Esophagus muscularis mucosa (tissue), 3 donors: Measurements from ENCODE around the gene RAB40C.

ENCODE experiments used
- CTCF ChIP-seq, 3 experiments: fragments of 200-600 bp in 2 of 3; fragments of 450-650 bp in 1 of 3; sonication (generic) in 2 of 3; IDR thresholded peaks; one replicate each; pipeline ENCODE4 v1.5.1; 2017 to 2019; ENCODE audit warnings: antibody characterized with exemption in 3 of 3, mild to moderate bottlenecking in 2 of 3, moderate library complexity in 1 of 3
- POLR2A ChIP-seq: fragments of 450-650 bp; IDR thresholded peaks from one replicate; pipeline ENCODE4 v1.6.1; 2017; ENCODE audit warnings: antibody characterized with exemption, moderate library complexity, mild to moderate bottlenecking, low read depth

DNA sequence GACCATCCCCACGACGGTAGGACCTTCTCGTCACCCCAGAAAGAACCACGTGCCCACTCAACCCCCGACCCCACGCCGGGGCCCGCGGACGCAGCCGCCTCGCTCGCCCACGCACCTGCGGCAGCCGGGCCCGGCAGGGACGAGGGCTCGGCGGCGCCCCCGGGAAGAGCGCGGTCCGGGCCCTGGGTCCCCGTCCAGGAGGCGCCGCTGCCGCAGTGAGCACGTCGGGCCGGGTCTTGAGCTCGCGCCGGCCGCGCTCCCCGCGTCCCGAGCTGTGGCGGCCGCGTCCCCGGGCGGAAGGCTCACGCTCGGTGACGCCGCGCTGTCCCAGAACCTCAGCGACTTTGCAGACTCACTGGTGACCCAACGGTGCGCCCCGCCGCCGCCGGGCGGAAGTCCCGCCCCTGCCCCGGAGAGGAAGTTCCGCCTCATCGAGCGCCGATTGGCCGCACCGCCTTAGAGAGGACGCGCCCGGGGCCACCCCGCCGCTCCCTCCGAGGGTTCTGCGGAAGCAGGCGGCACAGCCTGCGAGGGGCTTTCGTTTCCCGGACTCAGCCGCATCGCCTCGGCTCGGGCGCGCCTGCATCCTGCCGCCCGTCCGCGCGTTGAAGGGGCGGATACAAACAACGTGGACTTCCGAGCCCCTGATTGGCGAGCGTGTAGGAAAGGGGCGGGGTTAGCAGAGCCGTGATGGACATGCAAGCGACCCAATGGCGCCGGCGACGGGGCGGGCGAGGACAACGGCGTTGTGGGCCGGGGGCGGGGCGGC, 793 bp upstream of the RAB40C start:
- TF ChIP-seq CTCF (IDR thresholded peaks at IDR 0.05), result no peak
- peak; percentile 80 for TF ChIP-seq POLR2A
